Cerebellar nuclear complex (tissue), 1 donor: ENCODE results near the gene TVP23A.
"Not testable (repeated sequence)": the region's sequence is repeated elsewhere in the genome, so short reads cannot be mapped to it uniquely, and the experiment has no call there.

ENCODE experiments used
- DNase-seq, 2 experiments: peaks; one replicate each; lab custom pipeline; 2025; lab: John Stamatoyannopoulos, UW

TVP23A gene

DNA sequence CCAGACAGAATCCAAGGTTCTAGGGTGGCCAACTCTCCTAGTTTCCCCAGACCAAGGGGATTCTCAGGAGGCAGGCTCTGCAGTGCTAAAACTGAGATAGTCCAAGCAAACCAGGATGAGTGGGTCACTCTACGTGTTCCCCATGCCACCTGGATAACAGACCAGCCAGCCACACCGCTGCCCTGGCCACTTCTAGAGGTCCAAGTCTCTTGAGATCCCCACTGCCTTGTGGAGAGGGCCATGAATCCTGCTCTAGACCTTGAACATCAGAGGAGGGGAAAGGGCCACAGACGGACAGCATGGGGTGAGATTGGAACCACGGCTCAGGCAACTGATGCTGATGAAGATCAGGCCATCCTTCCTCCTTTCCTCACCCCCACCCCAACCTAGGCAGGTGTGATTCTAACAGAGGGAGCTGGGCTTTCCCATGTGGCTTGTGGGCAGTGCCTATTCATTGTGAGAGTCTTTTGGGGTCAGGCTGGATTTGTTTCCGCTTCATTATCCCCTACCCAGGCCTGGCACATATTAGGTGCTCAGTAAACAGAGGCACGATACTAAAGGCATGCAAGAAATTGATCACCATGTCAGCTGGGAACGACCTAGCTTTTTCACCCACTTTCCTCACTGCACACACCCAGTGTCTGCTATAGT is 16.8 kb upstream of the TVP23A start:
- DNase-seq: no peak

DNA sequence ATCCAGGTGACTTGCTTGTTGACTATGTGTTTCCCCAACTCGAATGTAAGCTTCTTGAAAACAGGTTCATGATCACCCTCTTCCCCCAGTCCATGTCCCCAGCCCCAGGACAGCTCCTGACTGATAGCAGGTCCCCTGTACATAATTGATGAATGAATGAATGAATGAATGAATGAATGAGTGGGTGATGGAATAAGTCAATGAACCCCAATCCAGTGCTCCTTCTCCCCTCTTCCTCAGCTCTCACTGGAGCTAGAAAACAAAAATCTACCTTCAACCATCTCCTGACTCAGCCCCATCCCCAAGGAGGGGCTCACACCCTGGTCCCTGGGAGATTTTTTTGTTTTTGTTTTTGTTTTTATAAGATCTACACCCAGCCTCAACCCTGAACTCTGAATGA is 16.2 kb upstream of the TVP23A start:
- no peak for DNase-seq

DNA sequence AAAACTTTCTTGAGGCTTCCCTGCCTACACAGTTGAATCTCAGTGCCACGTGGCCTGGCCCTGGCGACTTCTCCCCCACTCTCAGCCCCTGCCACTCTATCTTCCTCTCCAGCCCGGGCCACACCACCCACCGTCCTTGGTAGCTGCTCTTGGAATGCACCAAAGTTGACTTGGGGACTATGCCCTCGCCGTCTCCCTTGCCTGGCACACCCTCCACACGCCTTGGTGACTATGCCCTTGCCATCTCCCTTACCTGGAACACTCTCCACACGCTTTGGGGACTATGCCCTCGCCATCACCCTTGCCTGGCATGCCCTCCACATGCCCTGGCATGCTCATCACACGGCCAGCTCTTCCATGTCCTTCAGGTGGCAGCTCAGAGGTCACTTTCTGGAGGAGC is 15.5 kb upstream of the TVP23A start:
- DNase-seq: no peak

DNA sequence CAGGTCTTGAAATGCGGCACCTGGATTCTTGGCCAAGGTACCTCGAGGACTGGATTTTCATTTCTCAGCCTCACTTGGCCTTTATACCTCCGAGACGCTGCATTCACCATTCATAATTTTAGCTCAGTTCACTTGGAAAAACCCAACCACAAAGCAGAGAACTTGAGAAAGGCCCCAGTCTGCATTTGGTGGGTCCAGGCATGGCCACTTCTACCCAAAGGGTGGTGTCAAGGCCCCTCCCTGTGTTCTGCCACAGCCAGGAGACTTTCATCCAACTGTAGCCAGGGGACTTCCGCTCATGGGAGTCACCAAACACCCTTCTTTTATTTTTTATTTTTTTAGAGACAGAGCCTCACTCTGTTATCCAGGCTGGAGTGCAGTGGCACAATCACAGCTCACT is 14.7 kb upstream of the TVP23A start:
- DNase-seq: no peak

DNA sequence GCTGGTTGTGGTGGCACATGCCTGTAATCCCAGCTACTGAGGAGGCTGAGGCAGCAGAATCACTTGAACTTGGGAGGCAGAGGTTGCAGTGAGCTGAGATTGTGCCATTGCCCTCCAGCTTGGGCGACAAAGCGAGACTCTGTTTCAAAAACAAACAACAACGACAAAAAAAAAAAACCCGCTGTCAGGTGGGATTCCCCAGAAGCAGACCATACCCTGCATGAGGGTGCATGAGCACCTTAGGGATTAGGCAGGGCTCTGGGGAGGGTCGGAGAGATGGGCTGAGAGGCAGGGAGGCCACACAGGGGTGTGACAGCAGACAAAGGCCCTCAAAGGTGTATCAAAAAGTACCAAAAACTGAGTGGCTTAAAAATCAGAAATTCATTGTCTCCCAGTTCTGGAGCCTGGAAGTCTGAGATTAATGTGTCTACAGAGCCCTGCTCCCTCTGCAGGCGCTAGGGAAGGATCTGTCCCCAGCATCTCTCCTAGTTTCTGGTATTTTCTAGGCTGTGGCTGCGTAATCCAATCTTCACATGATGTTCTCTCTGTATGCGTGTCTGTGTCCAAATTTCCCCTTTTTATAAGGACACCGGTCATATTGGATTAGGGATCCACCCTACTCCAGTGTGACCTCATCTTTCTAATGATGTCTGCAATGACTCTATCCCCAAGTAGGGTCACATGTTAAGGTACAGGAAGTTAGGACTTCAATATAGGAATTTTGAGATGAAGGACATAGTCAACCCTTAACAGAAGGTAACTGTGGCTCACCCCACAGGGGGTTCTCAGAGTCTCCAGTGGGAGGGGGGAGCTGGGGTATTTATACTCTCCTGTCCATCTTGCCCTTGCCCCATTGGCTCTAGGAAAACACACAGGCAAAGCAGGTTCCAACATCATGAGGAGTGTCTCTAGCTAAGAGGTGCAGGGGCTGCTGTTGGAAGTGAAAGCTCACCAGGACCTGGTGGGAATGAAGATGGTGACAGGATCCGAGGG is 13.6 kb upstream of the TVP23A start:
- DNase-seq: no peak

DNA sequence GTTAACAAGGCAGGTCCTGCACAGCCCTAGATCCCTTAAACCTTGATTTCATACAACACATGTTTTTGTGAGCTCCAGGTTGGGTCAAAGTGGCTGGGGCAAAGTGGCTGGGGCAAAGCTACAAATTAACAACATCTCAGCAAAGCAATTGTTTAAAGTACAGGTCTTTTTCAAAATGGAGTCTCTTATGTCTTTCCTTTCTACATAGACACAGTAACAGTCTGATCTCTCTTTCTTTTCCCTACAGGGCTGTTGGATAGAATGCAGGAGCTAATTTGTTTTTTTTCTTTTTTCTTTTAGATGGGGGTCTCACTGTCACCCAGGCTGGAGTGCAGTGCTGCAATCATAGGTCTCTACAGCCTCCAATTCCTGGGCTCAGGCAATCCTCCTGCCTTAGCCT is 11.6 kb upstream of the TVP23A start:
- DNase-seq: not testable (repeated sequence)

DNA sequence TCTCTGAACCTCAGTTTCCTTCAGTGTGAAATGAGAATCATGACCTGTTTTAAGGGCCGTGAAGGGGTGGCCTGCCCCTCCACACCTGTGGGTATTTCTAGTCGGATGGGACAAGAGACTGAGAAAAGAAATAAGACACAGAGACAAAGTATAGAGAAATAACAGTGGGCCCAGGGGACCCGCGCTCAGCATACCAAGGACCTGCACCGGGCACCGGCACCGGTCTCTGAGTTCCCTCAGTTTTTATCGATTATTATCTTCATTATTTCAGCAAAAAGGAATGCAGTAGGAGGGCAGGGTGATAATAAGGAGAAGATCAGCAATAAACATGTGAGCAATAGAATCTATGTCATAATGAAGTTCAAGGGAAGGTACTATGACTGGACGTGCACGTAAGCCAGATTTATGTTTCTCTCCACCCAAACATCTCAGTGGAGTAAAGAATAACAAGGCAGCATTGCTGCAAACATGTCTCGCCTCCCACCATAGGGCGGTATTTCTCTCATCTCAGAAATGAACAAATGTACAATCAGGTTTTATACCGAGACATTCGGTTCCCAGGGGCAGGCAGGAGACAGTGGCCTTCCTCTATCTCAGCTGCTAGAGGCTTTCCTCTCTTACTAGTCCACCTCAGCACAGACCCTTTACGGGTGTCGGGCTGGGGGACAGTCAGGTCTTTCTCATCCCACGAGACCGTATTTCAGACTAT is 10.9 kb upstream of the TVP23A start:
- not testable (repeated sequence) for DNase-seq

DNA sequence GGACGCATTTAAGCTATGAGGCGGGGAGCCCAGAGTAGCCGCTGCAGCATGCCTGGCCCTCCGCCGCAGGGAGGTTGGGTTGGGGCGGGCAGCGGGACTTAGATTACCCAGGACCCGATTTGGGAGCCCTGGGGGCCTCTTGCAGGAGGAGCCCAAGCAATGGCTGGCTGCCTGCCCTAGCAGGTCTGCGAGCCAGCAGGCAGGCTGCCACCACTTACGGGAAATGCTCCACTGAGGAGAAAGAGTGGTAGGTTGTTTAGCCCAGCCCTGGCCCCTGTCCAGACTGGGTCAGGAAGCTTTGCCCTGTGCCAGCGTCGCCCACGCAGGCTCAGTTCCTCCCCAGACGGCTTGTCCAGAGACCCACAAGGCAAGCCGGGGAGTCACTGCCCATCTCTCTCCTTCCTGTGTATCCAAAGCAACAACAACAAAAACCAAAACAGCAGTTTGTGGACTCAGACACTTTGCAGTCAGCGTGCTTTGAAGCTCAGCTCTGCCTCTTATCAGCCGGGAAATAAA is 10.3 kb upstream of the TVP23A start:
- DNase-seq: peak; percentile 65 to 87

DNA sequence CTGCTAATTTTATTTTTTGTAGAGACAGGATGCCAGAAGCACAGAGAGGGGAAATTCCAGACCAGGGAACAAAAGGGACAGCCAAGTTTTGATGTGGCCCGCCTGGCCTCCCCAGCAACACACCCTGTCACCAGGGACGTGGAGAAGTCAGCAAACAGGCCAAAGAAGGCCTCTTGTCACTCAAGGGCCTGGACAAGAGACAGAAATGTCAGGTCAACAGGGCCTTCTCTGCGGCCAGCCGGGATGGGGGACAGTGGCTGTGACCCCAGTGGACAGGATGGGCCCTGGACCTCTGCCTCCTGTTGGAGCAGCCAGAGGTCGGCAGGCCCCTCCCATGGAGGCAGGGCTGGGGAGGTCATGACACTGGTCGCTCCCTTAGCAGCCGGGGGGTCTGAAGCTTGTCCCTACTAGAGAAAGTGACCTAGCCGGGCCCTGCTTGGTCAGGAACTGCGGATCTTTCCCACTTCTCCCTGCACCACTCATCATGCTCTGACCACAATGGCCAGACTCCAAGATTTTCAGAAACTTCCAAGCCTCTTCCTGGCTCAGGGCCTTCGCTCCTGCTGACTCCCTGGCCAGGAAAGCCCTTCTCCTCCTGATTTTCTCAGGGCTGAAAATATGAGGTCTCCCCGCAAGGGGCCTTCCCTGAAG is 9.2 kb upstream of the TVP23A start:
- no peak for DNase-seq

DNA sequence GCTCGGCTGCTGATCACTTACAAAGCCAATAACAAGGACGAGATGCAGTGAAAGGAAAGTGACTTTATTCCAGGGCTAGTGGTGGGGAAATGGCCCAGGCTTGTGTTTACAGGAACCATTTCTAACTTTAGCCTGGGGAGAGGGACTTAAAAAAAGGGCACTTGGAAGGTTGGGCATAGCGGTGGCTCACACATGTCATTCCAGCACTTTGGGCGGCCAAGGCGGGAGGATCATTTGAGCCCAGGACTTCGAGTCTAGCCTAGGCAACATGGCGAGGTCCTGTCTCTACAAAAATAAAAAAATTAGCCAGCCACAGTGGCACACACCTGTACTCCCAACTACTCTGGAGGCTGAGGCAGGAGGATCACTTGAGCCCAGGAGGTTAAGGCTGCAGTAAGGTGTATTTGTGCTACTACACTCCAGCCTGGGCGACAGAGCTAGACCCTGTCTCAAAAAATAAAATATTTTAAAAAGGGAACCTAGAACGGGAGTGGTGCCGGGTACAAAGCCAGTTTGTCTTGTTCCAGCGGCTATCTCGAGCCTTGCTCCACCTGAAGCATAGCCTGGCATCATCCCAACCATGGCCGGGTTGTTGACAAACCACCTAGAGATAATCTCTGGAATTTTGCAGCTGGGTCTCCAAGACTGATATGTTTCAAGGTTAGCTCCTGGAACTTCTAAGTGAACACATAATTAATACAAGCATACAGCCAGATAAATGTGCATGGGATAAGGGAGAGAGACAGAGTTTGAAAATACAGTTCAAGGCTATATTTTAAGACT is 5.7 kb upstream of the TVP23A start:
- no peak for DNase-seq

DNA sequence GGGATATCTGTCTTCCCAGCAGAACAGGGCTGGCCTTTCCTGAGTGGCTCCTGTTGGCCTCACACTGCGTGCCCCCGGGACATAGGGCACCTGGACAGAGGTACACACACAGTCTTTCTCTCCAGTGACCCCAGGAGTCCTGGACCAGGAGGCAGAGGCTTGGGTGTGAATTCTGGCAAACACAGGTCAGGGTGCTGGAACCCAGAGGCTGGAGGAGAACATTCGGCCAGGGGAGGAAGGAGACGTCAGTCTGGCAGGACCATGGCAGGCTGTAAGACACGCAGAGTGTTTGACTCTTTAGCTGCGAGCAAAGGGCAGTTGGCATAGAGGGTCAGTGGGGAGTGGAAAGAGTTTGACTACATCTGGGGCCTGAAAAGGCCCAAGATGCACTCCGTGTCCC is 4.1 kb upstream of the TVP23A start:
- no peak for DNase-seq

DNA sequence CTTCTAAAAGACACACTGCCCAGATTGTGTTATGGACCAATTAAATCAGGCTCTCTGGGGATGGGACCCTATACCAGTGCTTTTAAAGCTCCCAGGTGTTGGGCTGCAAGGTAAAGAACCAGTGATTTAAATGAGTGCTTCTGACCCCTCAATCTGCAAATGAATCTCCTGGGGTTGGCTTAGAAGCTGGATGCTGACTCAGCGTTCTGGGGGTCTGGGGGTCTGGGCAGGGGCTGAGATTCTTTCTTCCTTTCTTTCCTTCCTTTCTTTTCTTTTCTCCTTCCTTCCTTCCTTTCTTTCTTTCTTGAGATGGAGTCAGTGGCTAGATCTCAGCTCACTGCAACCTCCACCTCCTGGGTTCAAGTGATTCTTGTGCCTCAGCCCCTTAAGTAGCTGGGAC is 2.0 kb upstream of the TVP23A start:
- DNase-seq: no peak

DNA sequence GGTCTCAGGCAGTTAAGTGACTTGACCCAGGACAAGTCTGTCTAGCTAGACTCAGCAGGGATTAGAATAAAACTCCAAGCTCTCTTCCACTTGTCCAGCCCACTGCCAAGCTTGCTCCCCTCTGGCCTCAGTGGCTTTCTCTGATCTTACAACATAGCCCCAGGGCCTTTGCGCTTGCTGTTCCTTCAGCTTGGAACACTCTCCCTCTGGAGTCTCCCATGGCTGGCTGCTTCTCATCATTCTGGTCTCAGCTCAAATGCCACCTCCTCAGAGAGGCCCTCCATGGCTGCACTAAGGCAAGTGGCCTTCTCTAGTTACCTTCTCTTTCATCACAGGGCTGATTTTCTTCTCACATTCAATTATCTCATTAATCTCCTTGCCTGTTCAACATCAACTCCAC is 1.1 kb downstream of the TVP23A start:
- DNase-seq: no peak

DNA sequence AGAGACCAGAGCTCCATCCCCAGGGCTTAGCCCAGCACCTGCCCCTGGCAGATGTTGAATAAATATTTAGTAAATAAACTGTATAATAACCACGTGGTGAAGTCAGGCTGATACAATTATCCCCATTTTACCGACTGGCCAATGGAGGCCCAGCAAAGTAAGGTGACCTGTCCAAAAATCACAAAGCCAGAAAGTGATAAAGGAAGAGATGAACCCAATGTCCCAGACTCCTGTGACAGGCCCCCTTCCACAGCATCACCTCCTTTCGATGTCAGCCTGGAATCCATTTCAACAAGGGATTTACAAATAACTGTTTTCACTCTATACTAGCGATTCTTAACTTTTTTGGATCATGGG is 5.5 kb downstream of the TVP23A start:
- DNase-seq: no peak

DNA sequence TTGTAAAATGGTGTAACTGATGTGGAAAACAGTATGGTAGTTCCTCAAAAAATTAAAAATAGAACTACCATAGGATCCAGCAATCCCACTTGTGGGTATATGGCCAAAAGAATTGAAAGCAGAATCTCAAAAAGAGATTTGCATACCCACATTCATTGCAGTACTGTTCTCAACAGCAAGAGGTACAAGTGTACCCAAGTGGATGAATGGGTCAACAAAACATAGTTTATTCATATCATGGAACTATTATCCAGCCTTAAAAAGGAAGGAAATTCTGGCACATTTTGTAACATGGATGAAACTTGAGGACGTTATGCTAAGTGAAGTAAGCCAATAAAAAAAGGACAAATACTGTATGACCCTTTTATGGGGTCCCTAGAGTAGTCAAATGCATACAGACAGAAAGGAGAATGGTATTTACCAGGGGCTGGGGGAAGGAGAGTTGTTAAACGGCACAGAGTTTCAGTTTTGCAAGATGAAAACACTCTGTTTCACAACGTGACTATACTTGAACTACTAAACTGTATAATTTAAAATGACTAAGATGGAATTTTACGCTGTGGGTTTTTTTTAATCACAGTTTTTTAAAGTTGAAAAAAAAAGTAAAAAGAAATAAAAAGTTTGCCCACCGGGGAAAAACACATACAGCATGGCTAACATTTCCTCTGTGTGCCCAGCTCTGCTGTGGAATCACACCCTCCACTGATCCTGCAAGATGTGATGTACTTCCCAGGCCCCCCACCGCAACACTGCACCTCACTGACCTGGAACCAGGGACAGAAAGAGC is 6.1 kb downstream of the TVP23A start:
- no peak for DNase-seq

DNA sequence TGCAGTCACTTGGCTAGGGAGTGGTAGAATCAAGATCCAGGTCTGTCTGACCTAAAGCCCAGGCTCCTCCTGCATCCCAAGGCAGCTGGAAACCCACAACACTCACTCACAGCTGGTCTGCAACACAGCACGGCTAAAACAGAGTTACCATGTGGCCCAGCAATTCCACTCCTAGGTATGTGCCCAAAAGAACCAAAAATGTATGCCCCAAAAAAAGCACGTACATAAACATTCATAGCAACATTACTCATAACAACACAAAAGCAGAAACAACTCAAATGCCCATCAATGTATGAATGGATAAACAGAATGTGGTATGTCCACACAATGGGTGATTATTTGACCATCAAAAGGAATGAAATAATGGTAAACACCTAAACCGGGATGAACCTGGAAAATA is 8.9 kb downstream of the TVP23A start:
- no peak for DNase-seq

DNA sequence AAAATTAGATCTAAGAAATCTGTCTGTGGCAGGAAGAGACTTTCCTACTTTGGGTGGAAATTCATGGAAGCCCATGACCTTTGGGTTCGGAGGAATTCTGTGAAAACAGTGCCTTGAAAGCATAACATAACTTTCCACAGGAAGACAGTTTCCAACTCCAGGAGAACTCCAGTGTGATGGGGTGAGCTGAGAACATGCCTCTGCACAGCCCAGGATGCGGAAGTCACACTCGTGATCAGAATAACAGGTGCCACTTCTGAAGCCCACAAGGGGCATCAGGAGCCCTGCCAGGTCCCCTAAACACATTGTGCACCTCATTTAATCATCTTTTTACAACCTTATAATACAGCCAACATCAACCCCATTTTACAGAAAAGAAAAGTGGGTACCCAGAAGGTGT is 9.7 kb downstream of the TVP23A start:
- no peak for DNase-seq

DNA sequence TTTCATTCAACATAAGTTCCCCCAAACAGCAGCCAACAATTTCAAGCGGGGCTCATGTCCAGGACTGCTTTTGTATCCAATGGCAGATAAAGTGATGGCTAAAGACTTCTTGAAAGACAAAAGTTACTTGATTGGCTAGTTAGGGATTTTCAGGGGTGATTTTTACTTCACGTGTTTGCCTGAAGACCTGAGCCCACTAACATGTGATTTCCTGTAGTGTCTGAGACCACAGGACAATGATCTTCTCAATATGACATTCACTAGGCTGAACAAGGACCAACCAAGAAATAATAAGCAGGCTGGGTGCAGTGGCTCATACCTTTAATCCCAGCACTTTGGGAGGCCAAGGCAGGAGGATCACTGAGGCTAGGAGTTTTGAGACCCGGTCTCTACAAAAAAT is 10.4 kb downstream of the TVP23A start:
- no peak for DNase-seq

DNA sequence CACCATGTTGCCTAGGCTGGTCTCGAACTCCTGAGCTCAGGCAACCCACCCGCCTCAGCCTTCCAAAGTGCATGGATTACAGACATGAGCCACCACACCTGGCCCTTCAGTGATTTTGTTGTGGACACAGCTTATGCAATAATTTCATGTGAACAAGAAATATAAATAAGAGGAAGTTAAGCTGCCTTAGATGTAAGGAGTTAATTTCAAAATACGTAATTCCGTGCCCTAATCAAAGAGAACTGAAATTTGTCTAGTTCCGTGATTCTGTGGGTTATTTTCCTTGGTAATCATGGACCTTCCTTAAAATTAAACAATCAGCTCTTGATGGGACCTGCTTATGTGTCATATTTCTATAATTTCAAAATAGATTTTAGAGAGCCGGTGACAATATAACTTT is 11.9 kb downstream of the TVP23A start:
- no peak for DNase-seq

DNA sequence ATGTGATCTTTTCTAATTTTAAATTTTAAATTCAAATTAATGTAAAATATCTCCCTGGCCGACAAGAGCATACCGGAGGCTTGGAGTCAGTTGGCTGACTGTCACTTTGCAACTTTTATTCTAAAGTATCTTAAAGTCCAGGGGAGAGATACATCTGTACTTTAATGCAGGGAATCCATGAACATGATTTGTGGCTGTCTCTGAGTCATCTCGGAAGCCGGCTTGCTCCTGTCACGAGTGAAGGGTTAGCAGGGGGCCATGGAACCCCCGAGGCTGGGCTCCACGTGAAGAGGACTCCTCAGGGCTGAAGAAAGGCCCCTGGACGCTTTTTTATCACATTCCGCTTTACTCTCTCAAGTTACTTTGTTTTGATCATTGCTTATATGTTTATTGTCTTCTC is 13.3 kb downstream of the TVP23A start:
- no peak for DNase-seq

DNA sequence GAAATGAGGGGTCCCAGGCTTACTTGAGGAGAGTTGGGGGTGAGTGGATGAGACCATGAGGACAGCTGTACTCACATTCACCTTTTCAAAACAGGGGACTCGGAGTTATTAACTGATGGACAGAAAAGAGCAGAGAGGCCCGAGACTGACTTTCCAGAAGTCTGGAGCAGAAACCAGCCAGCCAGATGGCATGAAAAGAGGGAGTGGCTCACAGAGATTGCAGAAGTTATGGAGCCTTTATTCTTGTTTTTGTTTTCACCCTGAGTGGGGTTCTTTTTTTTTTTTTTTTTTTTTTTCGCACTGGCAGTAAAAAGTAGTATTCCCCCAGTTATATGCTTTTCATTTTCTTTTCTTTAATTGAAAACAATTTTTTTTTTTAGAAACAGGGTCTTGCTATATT is 18.9 kb downstream of the TVP23A start:
- no peak for DNase-seq
